ENCODE results near the gene STK4.

The STK4 gene

GRCh38 chr20:44981736-44982406, 15.6 kb downstream of the STK4 start:
- no peaks in the 10 kb centered on the region; the same call in 1 of the 2 replicates for H3K36me3 ChIP-seq (ENCODE audit: control insufficient read depth, insufficient read depth, low read length)
- WGBS (ENCODE audit: insufficient coverage, insufficient read length): no CpG with 5 or more reads among the region's 8 CpGs
- H3K27ac ChIP-seq (ENCODE audit: low read length): no peak overlapping the region
- no peaks in the 10 kb centered on the region for H3K9me3 ChIP-seq (ENCODE audit: control insufficient read depth, insufficient read depth, low read length)
- no peaks in the 10 kb centered on the region for H3K27me3 ChIP-seq (ENCODE audit: control insufficient read depth, insufficient read depth, low read length)
- no peaks in the 10 kb centered on the region for H3K4me1 ChIP-seq (ENCODE audit: control insufficient read depth, insufficient read depth, low read length)
- no peak for DNase-seq (ENCODE audit: low read depth, low spot score)
- no peak overlapping the region for H3K4me3 ChIP-seq (ENCODE audit: low read length)

- H3K27ac ChIP-seq (ENCODE audit: low read length): no peak overlapping the region
- DNase-seq (ENCODE audit: low read depth, low spot score): no peak
- no peaks in the 10 kb centered on the region for H3K4me1 ChIP-seq (ENCODE audit: control insufficient read depth, insufficient read depth, low read length)
- no peaks in the 10 kb centered on the region for H3K27me3 ChIP-seq (ENCODE audit: control insufficient read depth, insufficient read depth, low read length)
- no peaks in the 10 kb centered on the region for H3K9me3 ChIP-seq (ENCODE audit: control insufficient read depth, insufficient read depth, low read length)
- WGBS (ENCODE audit: insufficient coverage, insufficient read length): no CpG with 5 or more reads among the region's 7 CpGs
- H3K36me3 ChIP-seq (ENCODE audit: control insufficient read depth, insufficient read depth, low read length): no peaks in the 10 kb centered on the region; the same call in 1 of the 2 replicates
- H3K4me3 ChIP-seq (ENCODE audit: low read length): no peak overlapping the region
Measured at GRCh38 chr20:44983093-44983674, 16.9 kb downstream of the STK4 start.

GRCh38 chr20:44988631-44989171, 22.4 kb downstream of the STK4 start:
- H3K4me1 ChIP-seq (ENCODE audit: control insufficient read depth, insufficient read depth, low read length): no peaks in the 10 kb centered on the region
- H3K4me3 ChIP-seq (ENCODE audit: low read length): no peak overlapping the region
- no peaks in the 10 kb centered on the region for H3K36me3 ChIP-seq (ENCODE audit: control insufficient read depth, insufficient read depth, low read length)
- no CpG with 5 or more reads among the region's 1 CpG for WGBS (ENCODE audit: insufficient coverage, insufficient read length)
- H3K27ac ChIP-seq (ENCODE audit: low read length): no peak overlapping the region
- no peaks in the 10 kb centered on the region for H3K27me3 ChIP-seq (ENCODE audit: control insufficient read depth, insufficient read depth, low read length)
- H3K9me3 ChIP-seq (ENCODE audit: control insufficient read depth, insufficient read depth, low read length): no peaks in the 10 kb centered on the region
- no peak for DNase-seq (ENCODE audit: low read depth, low spot score)

GRCh38 chr20:44990425-44990824, 24.1 kb downstream of the STK4 start:
- no peak overlapping the region for H3K4me3 ChIP-seq (ENCODE audit: low read length)
- no CpG with 5 or more reads among the region's 3 CpGs for WGBS (ENCODE audit: insufficient coverage, insufficient read length)
- H3K27me3 ChIP-seq (ENCODE audit: control insufficient read depth, insufficient read depth, low read length): no peaks in the 10 kb centered on the region
- H3K9me3 ChIP-seq (ENCODE audit: control insufficient read depth, insufficient read depth, low read length): no peaks in the 10 kb centered on the region
- H3K36me3 ChIP-seq (ENCODE audit: control insufficient read depth, insufficient read depth, low read length): no peaks in the 10 kb centered on the region
- H3K27ac ChIP-seq (ENCODE audit: low read length): no peak overlapping the region
- H3K4me1 ChIP-seq (ENCODE audit: control insufficient read depth, insufficient read depth, low read length): no peaks in the 10 kb centered on the region
- no peak for DNase-seq (ENCODE audit: low read depth, low spot score)

GRCh38 chr20:44990957-44991356, 24.6 kb downstream of the STK4 start:
- DNase-seq (ENCODE audit: low read depth, low spot score): no peak
- no peaks in the 10 kb centered on the region for H3K27me3 ChIP-seq (ENCODE audit: control insufficient read depth, insufficient read depth, low read length)
- no peak overlapping the region for H3K4me3 ChIP-seq (ENCODE audit: low read length)
- no peak overlapping the region for H3K27ac ChIP-seq (ENCODE audit: low read length)
- no peaks in the 10 kb centered on the region for H3K36me3 ChIP-seq (ENCODE audit: control insufficient read depth, insufficient read depth, low read length)
- H3K4me1 ChIP-seq (ENCODE audit: control insufficient read depth, insufficient read depth, low read length): no peaks in the 10 kb centered on the region
- H3K9me3 ChIP-seq (ENCODE audit: control insufficient read depth, insufficient read depth, low read length): no peaks in the 10 kb centered on the region

GRCh38 chr20:44993343-44993742, 27.0 kb downstream of the STK4 start:
- DNase-seq (ENCODE audit: low read depth, low spot score): no peak
- Histone ChIP-seq H3K9me3 (ENCODE audit: control insufficient read depth, insufficient read depth, low read length) (no peaks in the 10 kb centered on the region), H3K27ac (ENCODE audit: low read length) (no peak overlapping the region), H3K4me1 (ENCODE audit: control insufficient read depth, insufficient read depth, low read length) (no peaks in the 10 kb centered on the region), H3K4me3 (ENCODE audit: low read length) (no peak overlapping the region), H3K27me3 (ENCODE audit: control insufficient read depth, insufficient read depth, low read length) (no peaks in the 10 kb centered on the region; the same call in 1 of the 2 replicates), H3K36me3 (ENCODE audit: control insufficient read depth, insufficient read depth, low read length) (peaks cover 5% of the 10 kb centered on the region; the same call in 1 of the 2 replicates)
- WGBS (ENCODE audit: insufficient coverage, insufficient read length): no CpG with 5 or more reads among the region's 3 CpGs

GRCh38 chr20:44997171-44997570, 30.9 kb downstream of the STK4 start:
- Histone ChIP-seq H3K36me3 (ENCODE audit: control insufficient read depth, insufficient read depth, low read length) (peaks cover 10% of the 10 kb centered on the region; the same call in 1 of the 2 replicates), H3K9me3 (ENCODE audit: control insufficient read depth, insufficient read depth, low read length) (no peaks in the 10 kb centered on the region), H3K4me3 (ENCODE audit: low read length) (no peak overlapping the region), H3K4me1 (ENCODE audit: control insufficient read depth, insufficient read depth, low read length) (no peaks in the 10 kb centered on the region), H3K27ac (ENCODE audit: low read length) (no peak overlapping the region), H3K27me3 (ENCODE audit: control insufficient read depth, insufficient read depth, low read length) (no peaks in the 10 kb centered on the region; the same call in 1 of the 2 replicates)
- no peak for DNase-seq (ENCODE audit: low read depth, low spot score)
- WGBS (ENCODE audit: insufficient coverage, insufficient read length): no CpG with 5 or more reads among the region's 6 CpGs

GRCh38 chr20:44997668-44998067, 31.4 kb downstream of the STK4 start:
- H3K27me3 ChIP-seq (ENCODE audit: control insufficient read depth, insufficient read depth, low read length): no peaks in the 10 kb centered on the region; the same call in 1 of the 2 replicates
- WGBS (ENCODE audit: insufficient coverage, insufficient read length): no CpG with 5 or more reads among the region's 5 CpGs
- H3K9me3 ChIP-seq (ENCODE audit: control insufficient read depth, insufficient read depth, low read length): no peaks in the 10 kb centered on the region
- H3K27ac ChIP-seq (ENCODE audit: low read length): no peak overlapping the region
- no peaks in the 10 kb centered on the region for H3K4me1 ChIP-seq (ENCODE audit: control insufficient read depth, insufficient read depth, low read length)
- no peak overlapping the region for H3K4me3 ChIP-seq (ENCODE audit: low read length)
- H3K36me3 ChIP-seq (ENCODE audit: control insufficient read depth, insufficient read depth, low read length): peaks cover 10% of the 10 kb centered on the region; the same call in 1 of the 2 replicates
- DNase-seq (ENCODE audit: low read depth, low spot score): no peak

GRCh38 chr20:45008521-45009049, 42.3 kb downstream of the STK4 start:
- H3K27me3 ChIP-seq (ENCODE audit: control insufficient read depth, insufficient read depth, low read length): no peaks in the 10 kb centered on the region
- DNase-seq (ENCODE audit: low read depth, low spot score): no peak
- H3K36me3 ChIP-seq (ENCODE audit: control insufficient read depth, insufficient read depth, low read length): no peaks in the 10 kb centered on the region

GRCh38 chr20:45010399-45010828, 44.1 kb downstream of the STK4 start:
- no peak overlapping the region for H3K4me3 ChIP-seq (ENCODE audit: low read length)
- H3K36me3 ChIP-seq (ENCODE audit: control insufficient read depth, insufficient read depth, low read length): no peaks in the 10 kb centered on the region
- DNase-seq (ENCODE audit: low read depth, low spot score): no peak
- H3K27ac ChIP-seq (ENCODE audit: low read length): no peak overlapping the region
- H3K9me3 ChIP-seq (ENCODE audit: control insufficient read depth, insufficient read depth, low read length): no peaks in the 10 kb centered on the region
- H3K27me3 ChIP-seq (ENCODE audit: control insufficient read depth, insufficient read depth, low read length): no peaks in the 10 kb centered on the region
- H3K4me1 ChIP-seq (ENCODE audit: control insufficient read depth, insufficient read depth, low read length): no peaks in the 10 kb centered on the region

More at GRCh38 chr20:45008521-45009049, 42.3 kb downstream of the STK4 start:
- Histone ChIP-seq H3K27ac (ENCODE audit: low read length) (no peak overlapping the region), H3K9me3 (ENCODE audit: control insufficient read depth, insufficient read depth, low read length) (no peaks in the 10 kb centered on the region), H3K4me1 (ENCODE audit: control insufficient read depth, insufficient read depth, low read length) (no peaks in the 10 kb centered on the region), H3K4me3 (ENCODE audit: low read length) (no peak overlapping the region)

Measured in iPS DF 6.9 (cell line).